Stimulated activated CD8-positive, alpha-beta memory T cell treated with anti-CD3 and anti-CD28 coated beads, Interleukin-15, amount 100 ng/mL, for 24 hours (primary cell): ENCODE results near the gene HOXD10.

Source experiments
- DNase-seq: peaks from one replicate; pipeline ENCODE4 v3.0.0-alpha.2; 2020; ENCODE audit warnings: low read depth

HOXD10 gene

DNA sequence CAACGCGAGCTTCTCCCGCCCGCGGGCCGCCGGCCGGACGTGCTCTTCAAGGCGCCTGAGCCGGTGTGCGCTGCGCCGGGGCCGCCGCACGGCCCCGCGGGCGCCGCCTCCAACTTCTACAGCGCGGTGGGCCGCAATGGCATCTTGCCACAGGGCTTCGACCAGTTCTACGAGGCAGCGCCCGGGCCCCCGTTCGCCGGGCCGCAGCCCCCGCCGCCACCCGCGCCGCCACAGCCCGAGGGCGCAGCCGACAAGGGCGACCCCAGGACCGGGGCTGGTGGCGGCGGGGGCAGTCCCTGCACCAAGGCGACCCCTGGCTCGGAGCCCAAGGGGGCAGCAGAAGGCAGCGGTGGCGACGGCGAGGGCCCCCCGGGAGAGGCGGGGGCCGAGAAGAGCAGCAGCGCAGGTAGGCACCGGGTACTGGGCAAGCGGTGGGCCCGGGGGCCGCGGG lies 8.8 kb upstream of the HOXD10 start:
- no peak for DNase-seq

DNA sequence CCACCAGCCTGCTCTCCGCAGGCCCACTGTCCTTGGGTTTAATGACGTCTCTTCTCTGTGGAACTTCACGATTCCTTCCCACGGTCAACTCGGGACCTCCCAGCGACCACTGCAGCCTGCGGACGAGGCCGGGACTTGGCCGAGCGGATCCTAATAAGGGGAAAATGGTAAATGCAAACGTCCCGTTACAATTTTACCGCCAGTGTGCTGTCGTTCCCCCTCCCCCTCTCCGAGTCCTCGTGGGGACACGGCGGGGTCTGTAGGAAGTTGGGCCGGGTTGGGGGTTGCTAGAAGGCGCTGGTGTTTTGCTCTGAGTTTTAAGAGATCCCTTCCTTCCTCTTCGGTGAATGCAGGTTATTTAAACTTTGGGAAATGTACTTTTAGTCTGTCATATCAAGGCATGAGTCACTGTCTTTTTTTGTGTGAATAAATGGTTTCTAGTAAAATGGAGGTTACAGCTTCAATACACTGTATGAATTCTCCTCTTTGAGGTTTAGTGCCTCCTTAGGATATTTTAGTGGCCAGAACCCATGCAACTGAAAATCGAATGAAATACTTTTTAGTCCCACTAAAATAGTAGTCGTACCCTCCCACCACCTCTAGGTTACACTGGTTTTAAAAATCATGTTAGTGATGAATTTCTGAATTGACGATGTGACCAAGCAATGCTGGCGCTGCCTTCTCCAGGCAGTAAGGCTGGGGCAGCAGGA lies 7.2 kb upstream of the HOXD10 start:
- no peak for DNase-seq

DNA sequence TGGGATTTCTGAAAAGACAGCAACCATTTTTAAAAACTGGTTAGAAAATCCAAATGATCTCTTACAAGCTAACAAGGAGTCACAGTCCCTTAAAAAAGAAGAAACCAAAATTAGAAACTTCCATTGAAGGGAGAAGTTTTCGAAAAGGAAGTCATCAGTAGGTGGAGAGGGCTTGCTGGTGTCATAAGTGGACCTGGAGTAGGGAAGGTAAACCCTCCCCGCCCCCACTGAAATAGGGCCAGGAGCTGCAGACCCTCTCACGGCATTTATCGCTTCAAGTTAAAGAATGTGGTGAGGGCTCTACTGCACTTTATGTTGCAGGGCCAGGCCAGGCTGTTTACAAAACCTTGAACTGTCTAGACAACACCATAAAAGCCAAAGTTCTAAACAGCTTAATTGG lies 6.6 kb upstream of the HOXD10 start:
- DNase-seq: no peak

DNA sequence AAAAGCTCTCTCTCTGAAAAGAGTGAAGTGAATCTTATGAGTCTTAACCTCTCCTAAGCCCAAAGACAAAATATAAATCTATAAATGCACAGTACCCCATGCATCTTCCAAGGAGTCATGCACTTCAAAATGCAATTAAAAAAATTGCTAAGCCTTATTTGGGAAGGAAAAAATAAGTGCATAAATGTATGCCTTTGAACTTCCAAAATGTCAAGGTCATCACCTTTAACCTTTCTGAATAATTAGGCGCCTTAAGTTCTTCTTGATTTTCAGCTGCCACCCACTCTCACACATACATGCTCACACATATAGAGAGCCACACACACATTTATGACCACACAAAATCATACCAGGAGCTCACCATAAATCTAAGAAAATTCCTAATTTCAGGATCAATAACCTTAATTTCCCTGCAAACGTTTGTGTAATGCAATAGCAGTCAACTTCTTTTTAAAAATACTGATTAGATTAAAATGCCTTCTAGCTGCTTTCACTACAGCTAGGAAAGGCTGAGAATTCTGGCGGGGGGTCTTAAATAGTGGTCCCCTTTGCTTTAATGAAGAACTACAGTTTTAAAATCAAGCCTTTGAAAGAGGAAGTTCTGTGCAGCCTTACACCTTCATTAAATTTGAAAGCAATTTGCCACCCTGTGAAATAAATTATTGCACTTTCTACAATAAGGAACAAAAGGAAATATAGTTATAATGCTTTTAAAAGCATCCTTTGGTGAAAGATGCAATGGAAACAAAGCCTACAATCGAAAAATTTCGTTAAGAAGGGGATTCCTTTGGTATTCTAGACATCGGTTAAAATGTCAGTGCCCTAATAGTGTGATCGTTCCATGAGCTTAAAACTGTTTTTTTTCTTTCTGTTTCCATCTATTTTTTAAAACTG lies 5.9 kb upstream of the HOXD10 start:
- DNase-seq: no peak

DNA sequence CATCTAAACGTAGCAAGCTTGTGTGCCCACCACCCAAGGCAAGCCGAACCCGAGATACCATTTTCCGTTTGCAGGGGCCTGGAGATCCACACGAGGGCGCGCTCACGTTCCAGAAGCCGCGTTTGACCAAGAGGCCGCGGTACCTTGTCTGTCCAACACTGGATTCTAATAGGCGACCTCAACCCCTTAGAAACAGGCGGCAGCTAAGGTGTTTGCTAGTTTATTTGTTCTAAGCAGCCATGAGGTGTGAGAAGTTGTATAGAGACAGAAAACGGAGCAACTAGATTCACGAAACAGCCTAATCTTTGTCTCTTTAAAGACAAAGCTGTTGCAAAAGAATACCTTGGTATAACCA lies 5.3 kb upstream of the HOXD10 start:
- no peak for DNase-seq

DNA sequence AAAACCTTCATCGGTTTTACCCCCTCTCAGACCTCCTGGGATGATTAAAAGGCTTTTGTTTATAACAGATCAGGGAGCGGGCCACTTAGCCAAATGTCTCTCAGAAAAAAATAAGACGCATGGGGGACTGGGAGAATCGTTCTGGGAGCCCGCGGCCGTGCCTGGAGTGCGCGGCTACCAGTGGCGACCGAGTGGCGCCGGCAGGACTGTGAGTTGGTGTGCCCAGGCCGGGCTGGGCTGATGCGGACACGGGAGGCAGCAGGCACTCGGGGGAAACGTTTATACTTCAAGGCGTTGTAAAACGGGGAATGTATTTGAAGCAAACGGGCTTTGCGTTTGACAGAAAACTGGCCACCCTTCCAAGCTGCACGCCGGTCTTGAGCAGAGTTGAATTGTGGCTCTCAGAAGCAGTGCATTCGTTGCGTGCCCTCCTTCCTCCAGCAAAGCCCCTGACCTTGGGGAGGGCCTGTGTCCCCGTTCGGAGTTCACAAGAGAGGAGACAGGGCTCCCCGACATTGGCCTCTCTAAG lies 4.7 kb upstream of the HOXD10 start:
- no peak for DNase-seq

DNA sequence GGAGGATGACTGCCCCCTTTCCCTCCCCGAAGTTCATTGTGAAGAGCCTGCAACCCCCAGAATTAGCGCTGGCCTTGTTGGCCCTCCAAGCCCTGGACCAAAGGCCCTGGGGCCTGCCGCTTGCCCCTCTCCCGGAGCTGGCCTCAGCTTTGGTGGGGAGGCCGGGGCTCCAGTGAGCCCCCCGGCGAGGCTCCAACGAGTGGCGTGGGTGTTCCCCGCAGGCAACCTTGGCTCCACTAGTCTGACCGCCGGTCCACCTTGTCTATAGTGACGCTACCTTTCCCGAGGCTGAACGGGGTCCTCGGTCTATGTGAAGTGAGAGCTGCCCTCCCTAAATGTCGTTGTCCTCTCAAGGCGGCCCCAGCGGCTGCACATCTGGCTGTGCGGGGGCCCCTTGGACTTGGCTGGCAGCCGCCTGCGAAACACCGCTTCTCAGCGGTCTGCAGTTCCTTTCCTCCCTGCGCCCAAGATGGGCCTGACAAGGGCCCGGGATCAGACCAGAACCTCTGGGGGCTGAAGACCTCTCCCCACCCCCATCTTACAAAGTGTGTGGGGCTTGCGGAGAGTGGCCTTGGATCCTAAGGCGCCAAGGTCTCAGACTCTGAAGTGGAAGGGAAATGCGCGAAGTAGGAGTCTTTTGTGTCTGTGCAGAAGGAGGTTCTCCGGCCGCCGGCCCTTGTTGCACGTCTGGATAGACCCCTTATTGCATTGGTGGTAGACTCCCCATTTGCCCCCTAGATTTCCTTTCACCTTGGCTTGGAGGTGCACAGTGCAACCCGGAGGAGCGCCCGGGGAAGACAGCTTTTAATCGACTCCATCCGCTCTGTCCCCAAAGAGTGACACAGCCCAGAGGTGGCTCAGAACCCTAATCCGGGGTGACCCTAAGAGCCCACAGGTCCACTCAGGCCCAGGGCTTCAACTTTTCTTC lies 3.9 kb upstream of the HOXD10 start:
- DNase-seq: no peak

DNA sequence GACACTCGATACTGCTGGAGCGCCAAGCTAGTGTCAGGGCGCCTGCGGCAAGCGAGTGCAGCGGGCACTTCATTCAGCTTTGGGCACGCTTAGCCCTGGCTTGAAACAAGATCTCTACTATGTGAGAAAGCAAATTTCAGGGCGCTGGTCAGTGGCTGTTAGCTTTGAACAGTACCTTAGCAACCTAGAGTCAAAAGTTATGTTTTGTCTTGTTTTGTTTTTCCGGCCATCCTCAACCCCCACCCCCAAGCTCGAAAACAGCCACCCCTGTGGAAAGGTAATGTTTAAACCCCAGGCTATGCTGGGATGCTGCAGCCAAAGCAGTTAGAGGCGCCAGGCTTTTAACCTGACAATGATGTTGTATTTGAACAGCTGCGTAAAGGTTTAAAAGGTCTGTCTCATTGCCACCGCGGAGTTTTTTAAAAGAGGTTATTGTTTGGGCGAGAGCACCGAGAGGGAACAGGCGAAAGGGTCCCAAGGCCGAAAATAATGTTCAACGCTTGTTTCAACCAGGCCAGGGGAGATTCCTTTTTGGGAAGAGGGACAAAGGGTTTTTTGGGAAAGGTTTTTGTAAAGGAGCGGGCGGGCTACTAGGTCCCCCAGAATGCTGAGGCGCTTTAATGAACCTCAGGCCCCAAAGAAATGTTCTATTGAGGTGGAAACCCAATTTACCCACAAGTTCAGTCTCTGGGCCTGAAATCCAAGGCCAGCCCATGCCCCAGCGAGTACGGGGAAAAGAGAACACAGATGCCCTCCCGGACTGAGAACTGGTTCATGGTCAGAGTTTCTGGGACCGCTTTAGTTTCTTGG lies 2.3 kb upstream of the HOXD10 start:
- DNase-seq: no peak

DNA sequence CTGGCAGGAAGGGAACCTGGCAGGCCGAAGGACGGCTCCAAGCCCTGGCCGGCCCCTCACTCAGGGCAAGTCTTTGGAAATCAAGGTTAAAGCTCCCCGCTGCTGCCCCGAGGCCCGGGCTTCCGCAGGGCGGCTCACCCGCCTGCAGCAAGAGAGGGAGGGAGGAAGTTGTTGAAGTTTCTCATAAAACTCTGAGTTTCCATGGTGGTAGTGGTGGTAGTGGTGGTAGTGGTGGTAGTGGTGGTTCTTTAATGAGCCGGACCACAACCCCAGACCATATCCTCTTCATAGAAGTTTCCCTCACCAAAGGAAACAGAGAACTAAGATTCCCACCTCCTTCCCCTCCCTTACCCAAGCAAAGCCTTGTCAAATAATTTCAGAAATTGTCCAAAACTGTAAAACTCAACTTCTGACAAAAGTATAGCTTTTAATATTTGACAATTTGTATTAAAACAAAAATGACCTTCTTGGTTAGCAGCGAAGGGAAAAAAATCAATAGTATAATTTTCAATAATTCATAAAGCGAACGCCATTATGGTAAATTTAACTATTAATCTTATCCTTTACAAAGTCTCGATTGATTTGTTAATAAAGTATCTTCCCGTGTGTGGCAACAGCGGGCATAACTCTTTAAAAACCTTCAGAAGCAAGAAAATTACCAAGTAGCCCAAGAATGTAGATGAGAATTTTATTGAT lies 1.5 kb upstream of the HOXD10 start:
- DNase-seq: no peak

DNA sequence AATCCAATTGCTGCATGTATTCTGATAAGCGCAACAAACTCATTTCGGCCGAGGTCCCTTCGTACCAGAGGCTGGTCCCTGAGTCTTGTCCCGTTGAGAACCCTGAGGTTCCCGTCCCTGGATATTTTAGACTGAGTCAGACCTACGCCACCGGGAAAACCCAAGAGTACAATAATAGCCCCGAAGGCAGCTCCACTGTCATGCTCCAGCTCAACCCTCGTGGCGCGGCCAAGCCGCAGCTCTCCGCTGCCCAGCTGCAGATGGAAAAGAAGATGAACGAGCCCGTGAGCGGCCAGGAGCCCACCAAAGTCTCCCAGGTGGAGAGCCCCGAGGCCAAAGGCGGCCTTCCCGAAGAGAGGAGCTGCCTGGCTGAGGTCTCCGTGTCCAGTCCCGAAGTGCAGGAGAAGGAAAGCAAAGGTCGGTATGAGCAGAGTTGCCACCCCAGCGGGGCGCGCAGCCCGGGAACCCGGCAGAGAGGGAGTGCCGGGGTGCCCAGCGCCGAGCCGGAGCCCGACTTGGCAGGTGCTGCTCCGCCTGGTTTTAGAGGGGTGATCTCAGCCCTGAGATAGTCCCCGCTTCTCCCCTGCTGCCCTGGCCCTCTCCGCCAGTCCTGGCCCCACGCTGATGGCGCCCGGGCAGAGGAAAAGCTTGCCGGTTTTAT lies 714 bp downstream of the HOXD10 start:
- DNase-seq: no peak

DNA sequence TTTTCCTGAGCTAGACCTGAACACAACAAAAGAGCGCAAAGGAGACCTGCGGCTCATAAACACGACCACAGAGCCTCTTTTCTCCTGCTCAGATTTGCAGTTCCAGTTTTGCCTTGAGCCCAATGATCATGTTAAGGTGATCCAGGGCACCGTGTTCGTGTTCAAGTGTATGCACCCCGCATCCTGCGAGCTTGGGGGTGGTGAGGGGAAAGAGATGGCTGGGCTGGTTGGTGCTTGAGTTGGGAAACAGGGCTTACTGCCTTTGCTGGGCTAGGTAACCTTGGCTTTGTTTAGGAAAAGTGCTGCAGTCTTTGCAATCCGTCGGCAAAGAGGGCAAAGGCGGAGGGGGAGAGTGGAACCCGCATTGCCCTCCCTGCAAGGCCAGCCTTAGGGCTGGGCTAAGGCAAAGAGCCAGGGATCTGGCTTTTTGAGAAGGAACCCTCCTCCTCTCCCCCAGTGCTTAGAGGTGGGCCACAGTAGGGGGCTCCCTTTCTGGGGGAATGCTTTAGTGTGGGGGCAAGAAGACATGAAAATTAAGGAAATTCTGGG lies 1.3 kb downstream of the HOXD10 start:
- DNase-seq: no peak

DNA sequence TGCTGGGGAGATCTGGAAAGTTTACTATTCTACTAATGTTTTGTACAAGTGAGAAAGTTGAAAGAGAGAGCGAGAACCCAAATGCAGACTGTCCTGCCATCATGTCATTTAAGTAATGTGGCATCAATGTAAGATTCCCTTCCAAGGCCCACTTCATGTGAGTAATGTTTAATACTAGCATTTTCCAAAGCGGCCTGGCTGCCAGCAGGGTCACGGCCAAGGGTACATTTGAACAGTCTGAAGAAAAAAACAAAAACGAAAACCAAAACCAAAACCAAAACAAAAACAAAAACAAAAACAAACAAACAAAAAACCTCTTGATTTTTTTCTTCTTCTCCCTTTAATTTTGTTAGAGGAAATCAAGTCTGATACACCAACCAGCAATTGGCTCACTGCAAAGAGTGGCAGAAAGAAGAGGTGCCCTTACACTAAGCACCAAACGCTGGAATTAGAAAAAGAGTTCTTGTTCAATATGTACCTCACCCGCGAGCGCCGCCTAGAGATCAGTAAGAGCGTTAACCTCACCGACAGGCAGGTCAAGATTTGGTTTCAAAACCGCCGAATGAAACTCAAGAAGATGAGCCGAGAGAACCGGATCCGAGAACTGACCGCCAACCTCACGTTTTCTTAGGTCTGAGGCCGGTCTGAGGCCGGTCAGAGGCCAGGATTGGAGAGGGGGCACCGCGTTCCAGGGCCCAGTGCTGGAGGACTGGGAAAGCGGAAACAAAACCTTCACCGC lies 2.2 kb downstream of the HOXD10 start:
- no peak for DNase-seq

DNA sequence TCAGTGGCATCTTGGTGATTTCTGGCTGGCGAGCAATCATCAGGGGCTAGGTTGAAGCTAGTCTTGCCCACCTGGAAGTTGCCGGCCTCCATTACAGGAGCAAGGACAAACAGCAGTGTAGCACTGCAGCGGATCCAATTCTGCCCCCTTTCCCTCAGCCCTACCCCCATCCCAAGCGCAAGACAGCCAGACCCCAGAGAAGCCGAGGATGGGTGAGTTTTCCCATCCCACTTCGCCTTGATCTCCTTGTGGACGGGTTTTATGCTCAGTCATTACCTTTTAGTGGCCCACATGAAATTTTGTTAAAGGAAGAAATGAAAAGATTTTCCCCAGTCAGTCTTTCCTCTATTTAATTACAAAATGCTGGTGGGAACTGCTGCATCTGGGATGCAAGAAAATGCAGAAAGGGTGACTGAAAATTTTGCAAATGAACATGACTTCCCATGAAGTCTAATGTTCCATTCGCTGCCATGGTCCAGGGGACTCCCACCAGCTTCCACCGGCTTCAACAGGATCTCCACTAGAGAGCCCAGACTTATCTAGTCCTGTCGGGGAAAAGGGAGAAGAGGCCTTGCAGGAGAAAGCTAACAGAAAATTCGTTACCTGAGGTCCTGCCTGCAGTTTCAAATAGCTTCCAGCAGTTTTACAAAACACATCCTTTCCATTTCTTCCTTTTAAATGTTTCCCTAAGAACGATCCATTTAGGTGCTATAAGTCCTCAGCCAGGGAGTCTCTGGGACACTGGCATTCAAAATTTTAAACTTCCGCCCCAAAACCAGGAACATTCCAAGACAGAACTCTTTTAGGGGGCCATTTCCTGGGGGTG lies 4.0 kb downstream of the HOXD10 start:
- no peak for DNase-seq

DNA sequence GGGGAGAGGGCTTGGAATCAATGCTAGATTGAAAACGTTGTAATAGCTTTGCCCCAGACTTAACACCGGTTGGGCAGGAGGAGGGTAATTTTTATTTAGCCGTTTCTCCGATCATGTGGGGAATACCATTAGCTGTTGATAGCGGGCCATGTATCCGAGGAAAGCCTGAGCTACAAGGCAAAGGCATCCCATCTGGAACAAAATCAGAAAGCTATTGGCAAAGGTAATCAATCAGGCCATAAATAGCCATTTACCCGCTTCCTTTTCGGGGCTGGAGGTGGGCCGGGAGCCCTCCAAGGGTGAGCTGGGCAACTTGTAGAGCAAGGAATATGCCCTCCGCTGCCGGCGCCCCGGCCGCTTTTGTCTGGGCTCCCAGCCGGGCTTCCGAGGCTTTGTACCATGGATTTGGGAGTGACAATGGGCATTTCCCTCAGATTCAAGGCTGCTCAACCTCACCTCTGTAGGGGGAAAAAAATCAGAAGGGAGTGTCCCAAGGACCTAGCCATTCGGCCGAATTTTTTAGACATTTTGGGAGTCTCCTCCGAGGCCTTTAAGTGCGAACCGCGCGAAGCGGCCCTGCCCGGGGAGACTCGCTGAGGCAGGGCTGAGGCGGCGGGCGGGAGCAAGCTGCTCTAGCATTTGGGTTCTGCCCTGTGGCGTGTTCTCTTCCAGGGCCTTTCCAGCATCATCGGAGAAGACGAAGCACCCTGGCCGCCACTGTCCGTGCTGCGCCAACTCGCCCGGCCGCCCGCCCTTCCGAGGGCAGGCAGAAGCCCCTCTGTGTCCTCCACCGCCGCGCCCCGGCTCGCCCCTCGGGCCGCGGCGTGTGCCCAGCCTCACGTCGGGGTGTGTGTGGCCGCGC lies 4.8 kb downstream of the HOXD10 start:
- DNase-seq: no peak

DNA sequence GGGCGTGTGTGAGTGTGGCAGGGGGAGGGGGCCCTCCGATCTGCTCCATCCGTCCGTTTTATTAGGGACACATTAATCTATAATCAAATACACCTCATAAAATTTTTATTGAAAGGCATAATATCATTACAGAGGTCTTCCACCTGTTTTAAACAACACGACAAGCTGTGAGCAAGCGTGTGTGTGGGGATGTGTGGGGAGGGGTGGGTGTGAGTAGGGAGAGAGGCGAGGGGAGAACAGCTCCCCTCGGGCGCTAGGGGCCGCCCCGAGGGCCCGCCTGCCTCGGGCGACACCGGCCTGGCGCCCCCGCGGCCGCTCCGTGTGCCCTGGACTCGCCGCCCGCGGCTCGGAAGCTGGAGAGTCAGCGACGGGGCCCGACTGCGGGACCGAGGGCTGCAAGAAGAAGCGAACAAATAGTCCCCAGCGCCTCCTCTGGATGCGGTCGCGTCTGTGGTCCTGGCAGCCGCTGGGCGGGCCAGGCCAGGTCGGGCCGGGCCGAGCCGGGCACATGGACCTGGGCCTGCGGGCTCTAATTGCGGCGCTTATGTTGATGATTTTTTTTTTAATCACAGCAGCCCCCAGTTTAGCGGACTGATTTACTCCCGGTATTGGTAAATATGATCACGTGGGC lies 5.6 kb downstream of the HOXD10 start:
- no peak for DNase-seq

DNA sequence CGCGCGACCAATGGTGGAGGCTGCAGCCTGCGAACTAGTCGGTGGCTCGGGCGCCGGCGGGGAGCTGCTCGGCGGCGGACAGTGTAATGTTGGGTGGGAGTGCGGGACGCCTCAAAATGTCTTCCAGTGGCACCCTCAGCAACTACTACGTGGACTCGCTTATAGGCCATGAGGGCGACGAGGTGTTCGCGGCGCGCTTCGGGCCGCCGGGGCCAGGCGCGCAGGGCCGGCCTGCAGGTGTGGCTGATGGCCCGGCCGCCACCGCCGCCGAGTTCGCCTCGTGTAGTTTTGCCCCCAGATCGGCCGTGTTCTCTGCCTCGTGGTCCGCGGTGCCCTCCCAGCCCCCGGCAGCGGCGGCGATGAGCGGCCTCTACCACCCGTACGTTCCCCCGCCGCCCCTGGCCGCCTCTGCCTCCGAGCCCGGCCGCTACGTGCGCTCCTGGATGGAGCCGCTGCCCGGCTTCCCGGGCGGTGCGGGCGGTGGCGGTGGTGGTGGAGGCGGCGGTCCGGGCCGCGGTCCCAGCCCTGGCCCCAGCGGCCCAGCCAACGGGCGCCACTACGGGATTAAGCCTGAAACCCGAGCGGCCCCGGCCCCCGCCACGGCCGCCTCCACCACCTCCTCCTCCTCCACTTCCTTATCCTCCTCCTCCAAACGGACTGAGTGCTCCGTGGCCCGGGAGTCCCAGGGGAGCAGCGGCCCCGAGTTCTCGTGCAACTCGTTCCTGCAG lies 6.3 kb downstream of the HOXD10 start, which contains the start of gene HOXD9:
Gene HOXD9 (plus strand): TSS at position 37 of the 728 bp plus-strand sequence. CDS start 50 bp downstream, at position 87.
- DNase-seq: no peak
